HG03342 (cell line): ENCODE data around the gene CIITA.
"Not testable (repeated sequence)": the region's sequence is repeated elsewhere in the genome, so short reads cannot be mapped to it uniquely, and the experiment has no call there.

Experiments used
- ATAC-seq: cut with Tn5 transposase; IDR thresholded peaks from one replicate; pipeline ENCODE4 v1.9.1; 2021; ENCODE audit warnings: mild to moderate bottlenecking, moderate library complexity; ENCODE audit not compliant: unreplicated experiment

The CIITA gene

DNA sequence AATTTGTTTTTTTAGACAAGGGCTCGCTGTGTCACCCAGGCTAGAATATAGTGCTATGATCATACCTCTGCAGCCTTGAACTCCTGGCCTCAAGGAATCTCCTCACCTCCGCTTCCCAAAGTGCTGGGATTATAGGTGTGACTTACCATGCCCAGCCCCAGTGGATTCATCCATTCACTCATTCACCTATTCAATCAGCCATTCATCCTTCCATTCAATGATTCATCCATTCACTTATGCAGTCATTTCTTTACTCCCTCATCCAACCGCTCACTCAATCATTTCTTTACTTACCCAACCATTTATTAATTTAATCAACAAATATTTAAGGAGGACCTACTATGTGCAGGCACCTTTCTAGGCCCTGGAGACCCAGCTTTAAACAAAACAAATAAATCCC, 39.5 kb downstream of the CIITA start:
- ATAC-seq, result no peak

- ATAC-seq, result no peak
These were observed 41.4 kb downstream of the CIITA start for GRCh38 chr16:10918294-10919002.

GRCh38 chr16:10919003-10919351, 42.0 kb downstream of the CIITA start:
- no peak for ATAC-seq

GRCh38 chr16:10920726-10921427, 43.9 kb downstream of the CIITA start:
- ATAC-seq, result no peak

DNA sequence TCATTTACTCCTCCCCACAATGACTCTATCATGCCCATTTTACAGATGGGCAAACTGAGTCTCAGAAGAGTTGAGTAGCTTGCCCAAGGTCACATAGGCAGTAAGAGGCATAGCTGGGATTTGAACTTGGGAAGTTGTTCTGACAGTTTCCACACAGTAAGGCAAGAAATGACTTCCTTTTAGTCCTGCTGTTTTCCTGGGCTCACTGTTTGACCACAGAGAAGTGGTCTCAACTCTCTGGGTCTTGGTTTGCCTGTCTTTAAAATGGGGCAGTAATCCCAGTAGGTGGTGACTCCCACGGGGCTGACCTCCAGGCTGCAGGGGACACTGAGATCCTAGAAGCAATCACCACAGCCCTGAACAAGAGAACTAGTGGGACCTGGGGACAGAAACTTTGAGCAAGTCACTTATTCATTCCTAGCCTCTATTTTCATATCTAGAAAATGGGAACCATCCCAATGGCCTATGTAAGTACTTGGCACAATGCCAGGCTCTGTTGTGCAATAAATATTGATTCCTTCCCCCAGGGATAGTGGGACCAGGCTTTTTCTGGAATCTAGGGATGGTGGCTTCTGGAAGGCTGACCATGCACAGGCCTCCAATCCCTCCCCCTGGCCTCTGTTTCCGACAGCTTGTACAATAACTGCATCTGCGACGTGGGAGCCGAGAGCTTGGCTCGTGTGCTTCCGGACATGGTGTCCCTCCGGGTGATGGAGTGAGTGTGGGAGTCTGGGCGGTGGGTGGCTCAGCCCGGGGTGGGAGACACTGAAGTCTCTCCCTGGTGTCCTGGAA, 44.7 kb downstream of the CIITA start:
- no peak for ATAC-seq

DNA sequence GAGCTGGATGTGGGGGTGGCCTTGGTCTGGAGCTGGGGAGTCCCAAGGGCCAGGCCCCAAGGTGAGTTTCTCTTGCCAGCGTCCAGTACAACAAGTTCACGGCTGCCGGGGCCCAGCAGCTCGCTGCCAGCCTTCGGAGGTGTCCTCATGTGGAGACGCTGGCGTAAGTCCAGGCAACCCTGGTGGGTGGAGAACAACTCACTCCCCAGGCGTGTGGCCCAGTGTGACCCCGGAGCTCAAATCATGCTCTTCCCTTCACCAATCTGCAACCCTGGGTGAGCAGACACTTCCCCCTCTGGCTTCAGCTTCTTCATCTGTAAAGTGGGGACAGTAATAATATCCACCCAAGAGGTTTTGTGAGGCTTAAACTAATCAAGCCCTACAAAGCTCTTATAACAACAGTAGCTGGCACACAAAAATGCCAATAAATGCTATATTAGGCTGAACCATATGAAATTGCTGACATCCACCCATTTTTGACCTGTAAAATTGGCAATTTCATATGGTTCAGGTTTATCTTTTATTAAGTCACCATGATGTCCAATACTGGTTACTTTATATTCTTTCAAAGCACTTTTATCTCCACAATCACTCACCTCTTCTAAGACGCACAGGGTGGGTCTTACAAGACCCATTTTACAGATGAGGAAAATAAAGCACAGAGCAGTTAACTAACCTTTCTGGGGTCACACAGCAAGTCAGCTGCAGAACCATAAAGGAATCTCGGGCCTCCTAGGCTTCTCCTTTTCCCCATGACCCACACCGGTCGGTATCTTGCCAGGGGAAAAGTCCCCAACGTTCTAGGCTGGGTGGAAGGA, 45.5 kb downstream of the CIITA start:
- ATAC-seq, result no peak

DNA sequence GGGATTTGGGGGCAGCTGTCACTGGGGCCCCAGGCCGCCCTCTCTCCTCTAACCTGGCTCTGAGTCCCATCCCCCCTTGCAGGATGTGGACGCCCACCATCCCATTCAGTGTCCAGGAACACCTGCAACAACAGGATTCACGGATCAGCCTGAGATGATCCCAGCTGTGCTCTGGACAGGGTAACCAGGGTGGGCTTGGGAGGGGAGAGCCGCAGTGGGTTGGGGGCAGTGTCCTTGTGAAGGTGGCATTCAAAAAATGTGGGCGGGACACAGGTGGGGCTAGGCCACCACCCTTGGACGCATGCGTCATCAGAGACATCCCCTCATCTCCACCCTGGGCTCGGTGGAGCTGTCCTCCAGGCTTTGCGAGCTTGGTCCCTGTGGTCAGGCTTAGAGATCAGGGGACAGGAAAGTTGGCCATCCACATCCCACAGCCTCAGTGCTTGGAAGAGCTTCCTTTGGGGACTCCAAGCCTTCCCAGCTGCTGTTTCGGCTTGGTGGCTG, 46.2 kb downstream of the CIITA start:
- no peak for ATAC-seq

GRCh38 chr16:10923650-10924214, 46.7 kb downstream of the CIITA start:
- no peak for ATAC-seq

GRCh38 chr16:10925285-10925684, 48.3 kb downstream of the CIITA start:
- not testable (repeated sequence) for ATAC-seq

GRCh38 chr16:10926094-10926493, 49.1 kb downstream of the CIITA start:
- ATAC-seq, result no peak

GRCh38 chr16:10926867-10927266, 49.9 kb downstream of the CIITA start:
- ATAC-seq, result no peak

GRCh38 chr16:10927497-10928112, 50.6 kb downstream of the CIITA start:
- ATAC-seq, result no peak

- ATAC-seq, result not testable (repeated sequence)
These were observed 52.1 kb downstream of the CIITA start for GRCh38 chr16:10929097-10929496.

GRCh38 chr16:10929853-10930754, 53.1 kb downstream of the CIITA start:
- ATAC-seq, result no peak

- no peak for ATAC-seq
These were observed 53.7 kb downstream of the CIITA start for GRCh38 chr16:10930755-10931093.

- no peak for ATAC-seq
These were observed 54.1 kb downstream of the CIITA start for GRCh38 chr16:10931134-10931533.

GRCh38 chr16:10931977-10932632, 55.1 kb downstream of the CIITA start:
- ATAC-seq, result no peak

- ATAC-seq, result no peak
These were observed 56.1 kb downstream of the CIITA start for GRCh38 chr16:10932959-10933710.
